NCI-H128 (cell line): Measurements from ENCODE around the gene OPN1MW2.
"Not testable (repeated sequence)": the region's sequence is repeated elsewhere in the genome, so short reads cannot be mapped to it uniquely, and the experiment has no call there.

Source experiments
- DNase-seq: peaks from one replicate; lab custom pipeline; 2025; ENCODE audit not compliant: unreplicated experiment; lab: John Stamatoyannopoulos, UW

The OPN1MW2 gene

GRCh38 chrX:154219456-154219855, at the start of gene OPN1MW2:
OPN1MW2 (plus strand) TSS chrX:154219756; CDS start chrX:154219816, 60 bp downstream.
- not testable (repeated sequence) for DNase-seq

GRCh38 chrX:154172535-154172943, 47.0 kb upstream of the OPN1MW2 start:
- DNase-seq: not testable (repeated sequence)

- DNase-seq: not testable (repeated sequence)
These were observed 45.2 kb upstream of the OPN1MW2 start for GRCh38 chrX:154174356-154174755.

GRCh38 chrX:154182296-154182695, 37.3 kb upstream of the OPN1MW2 start, which contains the start of gene OPN1MW:
OPN1MW (plus strand) TSS chrX:154182596; CDS start chrX:154182678, 82 bp downstream.
- DNase-seq: not testable (repeated sequence)

DNA sequence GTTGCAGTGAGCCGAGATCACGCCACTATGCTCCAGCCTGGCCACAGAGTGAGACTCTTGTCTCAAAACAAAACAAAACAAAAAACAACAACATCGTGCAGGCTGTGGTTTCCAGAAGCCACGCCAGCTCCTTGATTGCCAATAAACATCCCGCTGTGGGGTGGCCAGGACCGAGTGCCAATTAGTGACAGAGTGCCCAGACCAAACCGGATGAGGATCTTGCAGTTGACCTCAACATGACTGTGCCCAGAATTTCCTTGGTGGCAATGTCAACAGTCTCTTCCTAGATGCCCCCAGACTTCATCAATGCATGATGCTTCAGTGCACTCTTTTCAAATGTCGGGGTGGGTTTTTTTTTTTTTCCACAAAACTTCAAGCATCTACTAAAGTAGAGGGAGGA, 35.8 kb upstream of the OPN1MW2 start:
- DNase-seq: not testable (repeated sequence)

- DNase-seq: not testable (repeated sequence)
These were observed 26.7 kb upstream of the OPN1MW2 start for GRCh38 chrX:154192846-154193245.

- not testable (repeated sequence) for DNase-seq
These were observed 25.2 kb upstream of the OPN1MW2 start for GRCh38 chrX:154194316-154194715.

- not testable (repeated sequence) for DNase-seq
These were observed 23.1 kb upstream of the OPN1MW2 start for GRCh38 chrX:154196466-154196865.

DNA sequence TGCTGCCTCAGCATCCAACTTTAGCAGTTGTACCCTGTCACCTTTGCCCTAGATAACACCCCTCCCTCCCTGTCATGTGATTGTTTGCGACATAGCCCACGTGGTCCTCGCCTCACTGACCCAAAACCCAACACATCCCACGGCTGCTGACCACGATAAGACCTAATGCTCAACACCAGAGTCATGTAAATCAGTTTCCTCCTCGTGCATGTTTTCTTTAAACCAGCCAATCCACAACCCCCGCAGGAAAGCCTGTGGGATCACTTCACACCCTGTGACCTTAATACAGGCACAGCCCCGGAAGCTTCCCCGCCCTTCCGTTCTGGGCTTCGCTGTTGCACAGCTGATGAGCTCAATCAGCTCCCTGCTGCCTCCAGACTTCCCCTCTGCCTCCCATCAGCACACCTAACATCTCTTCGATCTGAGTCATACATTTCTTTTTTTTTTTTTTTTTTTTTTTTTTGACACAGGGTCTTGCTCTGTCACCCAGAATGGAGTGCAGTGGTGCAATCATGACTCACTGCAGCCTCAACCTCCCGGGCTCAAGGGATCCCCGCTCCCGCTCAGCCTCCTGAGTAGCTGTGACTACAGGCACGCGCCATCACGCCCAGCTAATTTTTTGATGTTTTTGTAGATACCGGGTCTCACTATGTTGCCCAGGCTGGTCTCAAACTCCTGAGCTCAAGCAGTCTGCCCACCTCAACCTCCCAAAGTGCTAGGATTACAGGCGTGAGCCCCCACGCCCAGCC, 9.7 kb upstream of the OPN1MW2 start:
- DNase-seq: not testable (repeated sequence)

GRCh38 chrX:154211057-154211456, 8.5 kb upstream of the OPN1MW2 start:
- not testable (repeated sequence) for DNase-seq

- not testable (repeated sequence) for DNase-seq
These were observed 8.1 kb upstream of the OPN1MW2 start for GRCh38 chrX:154211499-154211898.

DNA sequence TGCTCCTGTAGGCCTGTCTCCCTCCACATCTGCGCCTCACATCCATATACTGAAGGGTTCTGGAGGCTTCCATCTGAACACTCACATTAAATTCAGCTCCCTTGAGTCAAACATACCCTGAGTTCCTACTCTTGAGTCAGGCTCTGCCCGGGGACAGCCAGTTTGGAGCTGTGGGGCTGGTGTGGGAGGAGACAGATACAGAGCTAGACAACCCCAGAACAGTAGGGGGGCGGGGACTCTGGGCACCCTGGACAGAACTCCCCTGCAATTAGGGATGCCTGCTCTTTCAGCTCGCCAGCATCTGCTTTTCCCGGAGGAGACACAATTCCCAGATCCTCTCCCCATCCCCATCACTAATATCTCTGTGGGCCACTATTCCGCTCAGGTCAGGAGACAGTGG, 5.7 kb downstream of the OPN1MW2 start:
- DNase-seq: not testable (repeated sequence)

DNA sequence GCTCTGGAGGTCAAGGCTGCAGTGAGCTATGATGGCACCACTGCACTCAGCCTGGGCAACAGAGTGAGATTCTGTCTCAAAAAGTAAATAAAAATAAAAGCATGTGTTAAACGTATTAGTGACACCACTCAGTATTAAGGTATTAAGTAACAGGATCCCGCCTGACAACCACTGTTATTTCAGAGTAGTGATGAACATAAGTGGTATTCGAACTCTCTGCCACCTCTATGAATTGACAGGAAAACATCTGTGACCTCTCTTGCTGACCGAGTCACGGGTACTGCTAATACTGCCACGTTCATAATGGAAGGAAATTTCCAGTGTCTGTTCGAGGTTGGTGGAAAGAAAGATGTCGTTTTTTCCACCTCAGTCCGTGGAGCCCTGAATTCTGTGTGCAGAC, 7.2 kb downstream of the OPN1MW2 start:
- not testable (repeated sequence) for DNase-seq

DNA sequence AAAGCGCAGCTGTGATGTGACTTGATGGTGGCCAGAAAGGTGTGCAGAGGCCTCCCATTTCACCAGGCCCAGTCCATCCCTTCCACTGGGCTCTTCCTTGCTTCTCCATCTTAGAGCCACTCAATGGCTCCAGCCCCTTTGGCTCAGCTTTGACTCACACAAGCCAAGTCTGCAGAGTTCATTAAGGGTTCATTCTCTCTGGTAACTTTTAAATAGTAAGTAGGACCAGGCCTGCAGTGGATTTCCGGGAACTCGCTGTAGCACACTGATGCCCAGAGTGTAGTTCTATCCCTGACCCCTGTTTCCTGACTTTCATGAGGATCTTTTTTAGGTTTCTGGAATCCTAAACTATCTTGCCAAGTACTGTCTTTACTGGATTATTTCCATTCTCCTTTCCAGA, 11.9 kb downstream of the OPN1MW2 start:
- not testable (repeated sequence) for DNase-seq

- not testable (repeated sequence) for DNase-seq
These were observed 14.1 kb downstream of the OPN1MW2 start for GRCh38 chrX:154233620-154234019.

DNA sequence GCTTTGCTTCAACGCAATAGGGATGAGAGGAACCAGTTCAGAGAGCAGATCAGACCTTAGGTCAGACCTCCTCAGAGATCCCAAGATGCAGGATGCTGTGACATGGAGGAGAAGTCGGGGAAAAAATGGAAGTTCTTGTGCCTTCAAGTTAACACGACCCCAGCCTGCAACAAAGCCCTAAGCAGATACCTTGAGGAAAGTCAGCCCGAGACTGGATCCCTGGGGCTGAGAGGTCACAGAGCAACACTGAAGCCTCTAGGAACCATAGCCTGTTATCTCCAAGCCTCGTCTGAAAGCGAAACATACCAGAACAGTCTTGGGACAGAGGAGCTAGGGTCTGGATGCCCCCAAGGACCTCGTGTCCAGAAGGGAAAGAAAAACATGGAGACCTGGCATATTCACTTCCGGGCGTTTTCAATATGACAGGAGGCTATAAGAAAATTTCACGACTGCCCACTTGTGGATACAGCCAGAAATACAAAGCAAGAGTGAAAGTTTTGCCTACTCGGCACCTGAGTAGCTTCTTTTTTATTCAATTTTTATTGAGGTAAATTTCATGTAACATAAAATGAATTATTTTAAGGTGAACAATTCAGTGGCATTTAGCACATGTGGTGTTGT, 19.5 kb downstream of the OPN1MW2 start:
- DNase-seq: not testable (repeated sequence)

- not testable (repeated sequence) for DNase-seq
These were observed 20.5 kb downstream of the OPN1MW2 start for GRCh38 chrX:154239982-154240503.

DNA sequence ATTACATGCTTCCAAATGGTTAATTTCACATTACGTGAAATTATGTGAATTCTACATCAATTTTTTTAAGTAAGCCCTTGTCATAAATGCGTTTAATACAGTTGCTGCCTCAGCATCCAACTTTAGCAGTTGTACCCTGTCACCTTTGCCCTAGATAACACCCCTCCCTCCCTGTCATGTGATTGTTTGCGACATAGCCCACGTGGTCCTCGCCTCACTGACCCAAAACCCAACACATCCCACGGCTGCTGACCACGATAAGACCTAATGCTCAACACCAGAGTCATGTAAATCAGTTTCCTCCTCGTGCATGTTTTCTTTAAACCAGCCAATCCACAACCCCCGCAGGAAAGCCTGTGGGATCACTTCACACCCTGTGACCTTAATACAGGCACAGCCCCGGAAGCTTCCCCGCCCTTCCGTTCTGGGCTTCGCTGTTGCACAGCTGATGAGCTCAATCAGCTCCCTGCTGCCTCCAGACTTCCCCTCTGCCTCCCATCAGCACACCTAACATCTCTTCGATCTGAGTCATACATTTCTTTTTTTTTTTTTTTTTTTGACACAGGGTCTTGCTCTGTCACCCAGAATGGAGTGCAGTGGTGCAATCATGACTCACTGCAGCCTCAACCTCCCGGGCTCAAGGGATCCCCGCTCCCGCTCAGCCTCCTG, 28.0 kb downstream of the OPN1MW2 start:
- DNase-seq: not testable (repeated sequence)

DNA sequence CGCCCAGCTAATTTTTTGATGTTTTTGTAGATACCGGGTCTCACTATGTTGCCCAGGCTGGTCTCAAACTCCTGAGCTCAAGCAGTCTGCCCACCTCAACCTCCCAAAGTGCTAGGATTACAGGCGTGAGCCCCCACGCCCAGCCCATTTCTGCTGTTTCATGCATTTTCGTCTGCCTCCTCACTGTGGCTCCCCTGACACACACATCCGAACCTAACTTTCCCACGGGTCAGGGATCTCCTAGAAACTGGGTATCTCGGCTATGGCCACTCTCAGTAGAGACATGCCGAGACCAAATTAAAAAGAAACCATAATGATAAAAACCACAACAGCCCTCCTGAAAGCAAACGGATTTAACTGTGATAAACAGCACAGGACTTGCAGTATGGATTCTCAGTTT, 28.5 kb downstream of the OPN1MW2 start:
- not testable (repeated sequence) for DNase-seq

DNA sequence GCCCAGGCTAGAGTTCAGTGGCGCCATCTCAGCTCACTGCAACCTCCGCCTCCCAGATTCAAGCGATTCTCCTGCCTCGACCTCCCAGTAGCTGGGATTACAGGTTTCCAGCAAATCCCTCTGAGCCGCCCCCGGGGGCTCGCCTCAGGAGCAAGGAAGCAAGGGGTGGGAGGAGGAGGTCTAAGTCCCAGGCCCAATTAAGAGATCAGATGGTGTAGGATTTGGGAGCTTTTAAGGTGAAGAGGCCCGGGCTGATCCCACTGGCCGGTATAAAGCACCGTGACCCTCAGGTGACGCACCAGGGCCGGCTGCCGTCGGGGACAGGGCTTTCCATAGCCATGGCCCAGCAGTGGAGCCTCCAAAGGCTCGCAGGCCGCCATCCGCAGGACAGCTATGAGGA, 37.7 kb downstream of the OPN1MW2 start, which contains the start of gene OPN1MW3:
Gene OPN1MW3, plus strand, starts transcription at position 301 of the 400 bp plus-strand sequence. Its CDS starts 38 bp downstream, at position 339.
- not testable (repeated sequence) for DNase-seq

DNA sequence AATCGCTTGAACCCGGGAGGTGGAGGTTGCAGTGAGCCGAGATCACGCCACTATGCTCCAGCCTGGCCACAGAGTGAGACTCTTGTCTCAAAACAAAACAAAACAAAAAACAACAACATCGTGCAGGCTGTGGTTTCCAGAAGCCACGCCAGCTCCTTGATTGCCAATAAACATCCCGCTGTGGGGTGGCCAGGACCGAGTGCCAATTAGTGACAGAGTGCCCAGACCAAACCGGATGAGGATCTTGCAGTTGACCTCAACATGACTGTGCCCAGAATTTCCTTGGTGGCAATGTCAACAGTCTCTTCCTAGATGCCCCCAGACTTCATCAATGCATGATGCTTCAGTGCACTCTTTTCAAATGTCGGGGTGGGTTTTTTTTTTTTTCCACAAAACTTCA, 39.2 kb downstream of the OPN1MW2 start:
- not testable (repeated sequence) for DNase-seq
